Right forelimb (tissue), 1 donor: Measurements from ENCODE around the gene PCARE.

Source experiments
- DNase-seq: peaks from one replicate; pipeline ENCODE4 v3.0.0-alpha.2; 2018

PCARE gene

DNA sequence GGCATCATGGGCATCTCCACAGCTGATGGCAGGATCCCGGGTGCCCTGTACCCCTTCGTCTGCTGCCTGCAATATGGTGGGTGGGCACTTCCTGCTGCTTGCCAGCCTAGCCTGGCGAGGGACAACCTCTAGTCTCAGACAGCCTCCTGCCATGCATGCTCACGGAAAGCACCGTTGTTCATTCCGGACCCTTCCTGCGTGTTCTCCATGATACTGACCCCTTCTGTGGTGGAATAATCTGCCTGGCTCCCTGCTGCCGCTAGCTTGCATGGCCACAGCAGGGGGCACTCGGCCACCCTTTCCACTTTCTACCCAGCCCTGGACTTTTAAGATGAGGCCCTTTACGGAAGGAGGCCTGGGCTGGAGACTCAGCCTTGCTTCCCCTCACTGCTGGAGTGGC, 12.0 kb downstream of the PCARE start:
- peak; percentile 42 for DNase-seq

DNA sequence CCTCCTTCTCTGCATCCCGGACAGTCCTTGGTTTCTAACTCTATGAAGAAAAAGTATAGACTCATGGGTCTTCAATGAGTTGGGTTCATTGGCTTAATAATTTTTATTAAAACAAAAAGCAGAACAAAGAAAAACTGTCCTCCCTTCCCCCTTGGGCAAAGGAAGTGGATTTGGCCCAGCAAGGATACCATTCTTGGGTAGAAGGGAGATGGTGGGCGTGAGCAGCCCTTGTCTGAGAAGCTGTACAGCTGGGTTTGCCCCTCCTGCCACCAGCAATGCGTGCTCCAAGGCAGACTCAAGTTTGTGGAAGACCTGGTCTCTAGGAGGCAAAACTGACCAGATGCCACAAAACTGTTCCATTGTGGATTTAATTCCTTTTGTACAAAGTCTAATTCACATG, 12.7 kb downstream of the PCARE start:
- no peak for DNase-seq

DNA sequence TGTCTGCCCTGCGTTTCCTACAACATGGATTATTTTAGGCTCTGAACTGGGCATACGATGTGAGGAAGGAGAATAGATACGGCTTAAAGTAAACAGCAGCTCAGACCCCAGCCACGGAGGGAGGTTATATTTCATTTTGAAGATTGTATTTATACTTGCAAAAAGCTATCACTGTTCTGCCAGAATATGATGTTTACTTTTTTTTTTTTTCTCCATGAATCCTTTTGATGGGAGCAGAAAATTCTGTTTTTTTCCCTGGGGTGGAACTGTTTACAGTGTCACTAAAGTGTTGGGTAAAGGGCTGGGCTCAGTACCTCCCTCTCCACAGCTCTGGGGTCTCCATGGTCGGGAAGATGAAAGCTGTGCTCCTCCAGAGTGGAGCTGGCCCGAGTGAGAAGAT, 13.1 kb downstream of the PCARE start:
- peak; percentile 2 for DNase-seq

DNA sequence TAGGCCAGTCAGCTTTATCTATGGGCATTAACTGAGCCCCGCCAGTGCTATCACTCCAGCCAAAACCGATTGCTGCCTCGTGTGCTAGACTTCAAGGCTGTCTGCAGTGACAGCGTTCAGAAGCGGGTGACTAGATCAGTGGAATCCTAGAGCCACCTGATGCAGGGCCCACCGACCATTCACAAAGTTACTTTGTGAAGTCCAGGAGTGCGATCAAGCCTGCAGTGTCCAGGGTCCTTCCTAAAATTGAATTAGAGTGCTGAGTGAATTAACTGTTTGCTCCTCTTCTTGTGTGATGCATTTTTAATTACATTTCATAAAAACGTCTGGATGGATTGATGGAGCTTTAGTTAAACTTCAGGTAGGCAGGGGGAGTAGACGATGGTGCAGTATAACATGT, 13.9 kb downstream of the PCARE start:
- DNase-seq: no peak

DNA sequence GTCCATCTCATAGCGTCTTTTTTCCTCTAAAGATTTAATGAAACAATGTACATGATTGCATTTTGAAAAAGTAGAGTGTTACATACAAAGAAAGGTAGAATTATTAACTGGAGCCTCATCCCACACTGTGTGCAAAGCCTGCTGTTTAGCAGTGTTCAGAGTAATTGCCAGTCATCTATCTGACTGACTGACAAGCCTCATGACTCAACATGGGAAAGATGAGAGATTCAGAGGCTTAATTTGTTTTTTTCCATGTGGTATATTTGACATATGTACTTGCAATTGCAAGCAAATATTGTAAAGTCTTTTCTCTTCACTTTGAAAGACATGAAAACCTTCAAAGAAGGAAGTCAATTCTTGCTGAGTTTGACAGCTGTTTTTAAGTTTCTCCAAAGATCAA, 14.7 kb downstream of the PCARE start:
- DNase-seq: no peak

DNA sequence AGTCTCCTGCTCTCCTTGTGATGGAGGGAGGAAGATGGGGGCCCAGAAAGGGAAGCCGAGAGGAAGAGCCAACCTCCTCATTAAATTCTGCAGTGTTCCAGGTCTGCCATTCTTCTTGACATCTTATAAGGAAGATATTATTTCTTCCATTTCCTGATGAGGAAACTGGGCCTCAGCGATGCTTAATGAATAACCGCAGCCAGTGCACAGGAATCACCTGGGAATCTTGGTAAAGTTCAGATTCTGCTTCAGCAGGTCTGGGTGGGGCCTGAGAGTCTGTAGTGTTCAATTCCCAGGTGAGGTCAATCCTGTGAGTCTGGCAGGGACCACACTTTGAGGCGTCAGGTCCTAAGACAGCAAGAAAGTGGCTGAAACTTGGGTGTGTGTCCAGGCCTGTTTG, 17.3 kb downstream of the PCARE start:
- no peak for DNase-seq

DNA sequence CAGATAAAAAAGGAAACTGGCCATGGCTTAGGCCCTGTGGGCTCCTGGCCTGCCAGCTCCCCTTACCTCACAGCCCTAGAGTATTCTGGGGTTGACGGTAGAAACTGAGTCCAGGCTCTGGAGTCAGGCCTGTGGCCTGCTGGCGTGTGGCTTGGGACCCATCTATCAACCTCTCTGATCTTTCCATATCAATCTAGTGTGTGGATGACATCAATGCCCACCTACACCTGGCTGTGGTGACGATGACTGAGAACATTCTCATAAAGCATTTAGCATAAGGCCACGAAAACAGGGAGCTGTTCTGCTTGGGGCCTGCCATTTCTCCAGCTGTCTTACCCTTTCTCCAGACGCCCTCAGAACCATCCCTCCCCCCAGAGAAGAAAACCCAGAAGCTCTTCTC, 17.9 kb downstream of the PCARE start:
- no peak for DNase-seq

DNA sequence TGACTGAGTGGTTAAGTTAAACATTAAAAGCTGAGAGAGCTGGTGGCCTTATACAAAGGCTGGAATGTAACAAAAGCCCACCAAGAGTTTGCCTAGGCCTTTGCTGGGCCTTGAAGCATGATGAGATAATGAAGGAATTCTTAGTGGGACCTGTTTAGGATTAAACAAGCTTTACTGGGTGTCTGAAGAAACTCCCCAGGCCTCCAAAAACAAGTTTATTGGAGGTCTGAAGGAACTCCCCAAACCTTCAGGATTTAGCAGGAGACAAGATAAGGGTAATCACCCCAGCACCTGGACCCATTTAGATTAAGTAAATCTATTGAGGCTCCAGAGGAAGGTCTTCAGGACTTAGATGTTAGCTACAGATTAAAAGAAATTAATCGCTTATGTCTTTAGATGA, 18.7 kb downstream of the PCARE start:
- no peak for DNase-seq

DNA sequence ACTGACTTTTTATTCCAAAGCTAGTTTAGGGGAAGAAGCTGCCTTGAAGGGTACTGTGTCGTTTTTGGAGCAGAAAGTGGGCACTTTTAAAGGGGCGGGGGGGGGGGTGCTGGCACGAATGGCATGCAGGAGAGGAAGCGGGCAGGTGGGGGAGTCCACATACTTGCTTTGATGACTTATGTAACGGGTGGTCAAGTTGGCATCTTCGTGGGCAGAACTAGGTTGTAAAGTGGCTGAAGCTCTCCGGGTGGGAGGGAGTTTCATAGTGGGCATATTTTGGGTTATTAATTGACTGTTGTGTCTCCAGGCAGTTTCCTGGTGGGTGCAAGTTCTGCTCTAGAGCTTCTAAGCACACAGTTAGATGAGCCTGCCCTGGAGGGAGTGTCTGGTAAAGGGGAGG, 19.9 kb downstream of the PCARE start:
- no peak for DNase-seq

DNA sequence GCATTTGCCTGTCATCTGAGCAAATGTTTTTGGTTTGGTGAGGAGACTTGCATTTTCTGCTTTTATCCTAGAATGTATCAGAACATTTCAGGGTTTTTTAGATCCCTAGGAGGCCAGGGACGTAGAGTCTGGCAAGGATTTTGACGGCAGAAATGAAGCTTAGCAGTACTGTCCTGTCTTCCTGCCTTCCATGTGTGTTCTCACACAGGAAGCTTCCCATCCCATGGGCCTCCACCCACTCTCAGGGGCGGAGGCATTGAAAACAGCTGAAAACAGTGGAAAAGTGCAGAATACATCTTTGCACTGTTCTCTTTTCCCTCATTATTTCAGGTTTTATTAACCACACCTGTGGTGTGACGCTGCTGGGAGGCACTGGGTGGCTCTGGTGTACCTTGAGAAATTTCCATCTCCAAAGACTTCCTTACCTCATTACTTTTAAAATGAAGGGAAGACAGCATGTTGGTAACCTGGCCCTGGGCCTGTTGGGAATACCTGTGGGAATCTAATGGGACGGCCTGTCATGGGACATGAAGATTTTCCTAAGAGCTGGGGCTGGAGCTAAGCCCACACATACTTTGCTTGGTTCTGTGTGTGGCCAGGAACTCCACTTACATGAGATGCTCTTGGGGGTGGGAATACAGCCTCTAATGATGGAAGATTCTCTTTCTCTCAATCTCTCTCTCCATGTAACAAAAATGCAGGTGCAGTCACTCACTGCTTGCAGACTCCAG, 20.5 kb downstream of the PCARE start:
- DNase-seq: peak; percentile 38

DNA sequence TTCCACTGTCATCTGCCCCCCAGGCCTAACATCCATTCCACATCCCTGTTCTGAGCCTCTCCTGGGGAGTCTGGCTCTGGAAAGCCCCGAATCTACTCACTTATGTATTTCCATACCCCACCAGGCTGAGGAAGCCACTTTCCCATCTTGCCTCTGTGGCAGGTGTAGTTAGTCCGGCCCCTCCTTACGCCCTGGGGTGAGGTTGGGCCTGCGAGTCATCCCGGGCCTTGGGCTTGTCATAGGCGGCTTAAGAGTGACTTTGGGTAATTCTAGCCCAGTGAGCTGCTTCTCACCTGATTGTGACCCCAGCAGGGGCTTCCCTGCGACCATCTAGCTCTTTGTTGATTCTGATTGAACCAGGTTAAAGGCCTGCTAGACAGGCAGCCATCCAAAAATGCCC, 21.1 kb downstream of the PCARE start:
- no peak for DNase-seq

DNA sequence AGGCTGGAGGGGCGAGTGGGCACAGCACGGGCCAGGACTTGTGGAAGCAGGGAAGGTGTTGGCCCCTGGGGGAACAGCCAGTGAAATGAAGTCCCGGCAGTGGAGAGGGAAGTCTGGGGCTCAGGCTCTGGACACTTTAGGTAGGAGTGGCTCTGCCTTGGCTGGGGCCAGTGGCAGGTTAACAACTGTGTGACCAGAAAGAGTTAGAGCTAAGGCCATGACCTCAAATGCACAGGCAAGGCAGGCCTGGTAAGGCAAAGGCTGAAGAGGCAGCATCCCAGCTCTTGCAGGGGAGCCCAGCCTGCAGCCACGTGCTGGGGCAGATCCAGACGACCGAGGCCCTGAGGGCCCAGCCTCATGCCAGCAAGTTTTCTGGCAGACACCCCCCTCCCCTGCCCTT, 21.5 kb downstream of the PCARE start:
- no peak for DNase-seq

DNA sequence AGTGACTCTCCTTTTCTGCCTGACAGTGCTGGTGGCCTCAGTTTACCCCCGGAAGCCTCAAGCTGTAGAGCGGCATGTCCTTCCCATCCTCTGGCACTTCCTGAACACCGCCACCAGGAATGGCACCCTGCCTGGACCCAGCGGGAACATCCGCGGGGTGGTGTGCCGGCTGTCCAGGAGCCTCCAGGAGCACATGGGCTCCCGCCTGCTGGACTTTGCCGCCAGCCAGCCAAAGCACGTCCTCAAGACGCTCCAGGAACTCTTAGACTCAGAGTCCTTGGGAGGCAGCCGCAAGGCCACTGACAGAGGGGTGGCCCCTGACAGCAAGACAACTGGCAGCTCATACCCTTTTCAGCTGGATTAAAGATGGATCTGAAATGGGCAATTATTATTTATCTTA, 22.6 kb downstream of the PCARE start:
- no peak for DNase-seq

DNA sequence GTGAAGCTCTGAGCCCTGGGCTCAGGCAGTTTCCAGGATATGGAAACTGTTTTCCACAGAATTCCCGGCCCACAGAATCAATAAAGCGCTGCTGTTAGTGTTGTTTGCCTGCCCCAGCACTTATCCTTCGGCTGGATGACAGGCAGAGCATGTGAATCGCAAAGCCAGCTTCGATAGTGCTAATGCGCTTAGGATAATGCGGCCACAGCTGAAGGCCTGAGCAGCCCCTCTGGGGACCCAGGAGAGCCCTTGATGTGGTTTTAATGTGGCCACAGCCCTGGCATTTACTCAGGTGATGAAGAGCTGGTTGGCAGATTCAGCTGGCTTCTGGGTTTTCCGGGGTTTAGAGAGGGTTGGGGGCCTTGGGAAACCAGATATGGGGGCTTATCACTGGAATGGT, 23.7 kb downstream of the PCARE start:
- no peak for DNase-seq

DNA sequence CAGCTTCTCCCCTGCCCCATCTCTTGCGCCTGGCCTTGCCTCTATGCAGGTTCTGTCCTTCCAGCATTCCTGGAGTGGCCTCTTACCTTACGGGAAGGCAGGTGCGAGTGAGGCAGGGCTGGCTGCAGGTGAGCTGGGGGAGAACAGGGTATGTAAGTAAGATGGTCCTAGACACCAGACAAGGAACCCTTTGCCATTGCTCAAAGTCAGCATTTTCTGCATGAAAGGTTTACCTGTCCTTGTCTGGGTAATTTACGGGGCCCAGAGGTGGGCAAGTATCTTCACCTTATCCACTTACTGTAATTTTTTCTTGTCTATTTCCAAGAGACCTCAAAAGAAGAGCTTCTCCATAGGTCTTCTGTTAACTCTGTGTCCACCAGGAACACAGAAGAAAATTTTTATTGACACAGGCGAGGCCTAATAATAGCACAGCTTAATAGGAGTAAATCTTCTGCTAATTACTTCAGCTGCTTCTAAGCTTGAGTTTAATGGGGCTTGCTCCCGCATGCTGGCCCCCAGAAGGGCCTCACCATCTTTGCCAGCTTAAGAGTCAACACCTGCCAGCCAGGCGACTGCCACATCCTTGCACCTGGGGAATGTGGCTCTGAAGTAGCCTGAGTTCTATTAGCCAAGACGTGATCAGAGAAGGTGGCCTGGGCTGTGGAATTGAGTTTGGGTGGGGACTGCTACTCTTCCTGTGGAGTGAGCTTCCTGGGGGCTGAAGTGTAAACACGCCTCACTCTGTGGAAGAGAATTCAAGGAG, 27.1 kb downstream of the PCARE start:
- no peak for DNase-seq

DNA sequence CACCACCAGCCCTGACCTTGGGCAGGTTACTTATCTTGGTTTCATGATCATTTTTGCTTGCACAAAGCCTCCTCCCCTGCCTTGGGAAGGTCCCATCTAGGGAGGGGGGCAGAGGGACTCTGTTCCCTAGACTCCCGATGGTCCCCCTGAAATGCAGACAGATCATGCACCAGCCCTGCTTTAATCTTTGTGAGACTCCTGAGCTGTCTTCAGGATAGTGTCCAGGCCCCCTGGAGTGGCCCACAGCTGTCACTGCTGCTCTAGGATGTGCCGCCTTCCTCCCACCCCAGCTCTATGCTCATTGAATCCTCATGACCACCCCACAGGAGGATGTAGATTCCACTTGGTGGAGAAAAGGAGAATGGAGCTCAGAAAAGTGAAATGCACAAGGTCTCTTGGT, 28.0 kb downstream of the PCARE start:
- no peak for DNase-seq

DNA sequence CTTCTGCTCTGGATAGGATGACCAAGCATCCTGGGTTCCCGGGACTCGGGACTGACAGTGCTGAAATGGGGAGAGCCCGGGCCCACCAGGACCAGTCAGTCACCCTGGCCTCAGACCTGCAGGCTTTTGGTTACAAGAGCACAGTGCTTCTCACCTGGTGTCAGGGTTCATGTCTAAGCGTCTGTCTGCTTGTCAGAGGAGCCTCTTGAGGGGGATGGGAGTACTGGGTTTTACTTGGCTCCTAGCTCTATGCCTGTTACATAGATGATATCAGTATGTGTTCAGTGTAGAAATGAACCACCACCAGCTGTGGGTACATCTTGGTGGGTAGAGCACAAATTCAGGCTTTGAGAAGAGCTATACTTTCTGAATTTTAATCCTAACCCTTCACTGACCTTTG, 29.9 kb downstream of the PCARE start:
- no peak for DNase-seq

DNA sequence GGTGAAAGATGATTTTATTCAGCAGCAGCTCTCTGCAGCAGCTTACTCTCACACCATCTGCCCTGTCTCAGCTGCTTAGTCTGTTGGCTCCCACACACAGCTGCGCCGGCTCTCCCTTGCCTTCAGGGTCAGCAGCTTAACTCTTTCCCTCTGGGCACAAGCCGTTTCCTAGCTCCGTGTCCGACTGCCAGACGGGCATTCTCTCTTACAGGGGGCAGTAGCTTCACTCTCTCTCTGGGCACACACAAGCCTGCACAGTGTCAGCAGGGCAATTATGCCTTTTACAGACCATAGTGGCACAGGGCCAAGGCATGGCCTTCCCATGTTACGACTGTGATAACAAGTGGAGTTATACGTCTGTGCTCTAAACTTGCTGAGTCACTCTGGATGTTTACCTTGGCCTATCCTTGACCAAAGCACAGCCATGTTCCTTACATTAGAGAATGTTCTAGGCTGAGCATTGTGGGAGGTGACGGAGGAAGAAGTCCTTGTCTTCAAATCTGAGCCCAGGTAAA, 31.7 kb downstream of the PCARE start:
- no peak for DNase-seq

DNA sequence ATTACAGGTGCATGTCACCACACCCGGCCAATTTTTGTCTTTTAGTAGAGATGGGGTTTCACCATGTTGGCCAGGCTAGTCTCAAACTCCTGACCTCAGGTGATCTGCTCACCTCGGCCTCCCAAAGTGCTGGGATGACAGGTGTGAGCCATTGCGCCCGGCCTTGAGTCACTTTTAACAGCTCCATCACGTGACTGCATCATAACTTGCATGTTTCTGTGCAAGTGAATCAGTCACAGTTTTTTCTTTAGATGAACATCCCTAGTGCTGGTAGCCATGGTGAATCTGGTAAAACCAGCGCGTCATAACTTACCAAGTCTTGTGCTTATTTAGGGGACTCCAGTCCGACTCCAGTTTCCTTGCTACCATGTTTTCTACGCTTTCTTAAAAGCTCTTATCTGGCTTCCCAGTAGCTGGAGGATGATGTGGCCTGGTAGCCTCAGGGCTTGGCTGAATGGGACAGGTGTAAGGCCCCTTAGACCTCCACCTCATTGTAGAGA, 33.1 kb downstream of the PCARE start:
- DNase-seq: no peak

DNA sequence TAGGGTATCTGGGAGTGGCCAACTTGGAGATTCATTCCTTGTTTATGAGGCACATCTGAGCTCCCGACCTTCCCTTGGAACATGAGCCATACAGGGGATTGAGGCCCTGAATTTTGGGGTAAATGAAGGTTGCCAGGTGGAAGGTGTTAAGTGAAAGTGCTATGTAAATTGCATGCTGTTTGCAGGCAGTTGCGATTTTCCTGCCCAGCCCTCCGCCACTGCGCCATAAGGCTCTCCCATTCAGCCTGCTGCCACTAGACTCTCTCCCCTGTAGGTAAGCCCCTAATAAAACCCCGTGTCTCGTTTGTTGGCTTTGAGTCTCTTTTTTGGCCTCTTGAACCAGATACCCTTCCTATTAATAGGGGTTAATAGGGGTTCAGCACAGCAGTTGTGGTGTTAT, 33.8 kb downstream of the PCARE start:
- no peak for DNase-seq

DNA sequence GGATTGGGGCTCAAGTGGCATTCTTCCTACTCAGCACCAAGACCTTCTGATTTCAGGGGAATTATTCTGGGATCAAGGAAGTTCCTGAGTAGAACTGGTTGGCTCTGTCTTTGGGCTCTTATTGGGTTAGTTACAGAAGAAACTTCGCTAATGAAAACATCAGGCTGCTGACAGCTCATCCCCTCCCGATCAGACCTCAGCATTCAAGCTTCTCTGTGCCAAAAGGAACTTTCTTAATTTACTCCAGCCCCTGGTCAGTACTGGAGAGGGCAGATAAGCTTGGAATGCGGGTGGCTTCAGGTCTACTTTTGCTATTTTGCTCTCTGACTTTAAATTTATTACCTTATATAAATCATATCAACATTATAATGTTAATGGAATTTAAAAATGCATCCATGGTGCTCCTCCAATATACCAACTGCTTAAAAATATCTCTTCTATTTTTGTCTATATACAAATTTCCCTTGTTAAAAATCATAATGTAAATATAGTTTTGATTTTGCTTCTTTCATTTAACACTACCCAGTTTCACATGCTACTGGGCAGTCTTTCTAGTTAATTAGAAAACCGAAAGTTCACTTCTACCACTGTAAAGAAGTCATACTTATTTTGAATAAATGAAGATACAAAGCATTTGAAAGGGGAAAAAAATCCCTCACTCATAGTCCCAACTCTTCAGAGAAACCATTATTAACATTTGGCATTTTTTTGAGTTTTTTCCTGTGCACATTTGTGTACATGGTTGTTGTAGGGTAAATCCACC, 34.4 kb downstream of the PCARE start:
- DNase-seq: no peak

DNA sequence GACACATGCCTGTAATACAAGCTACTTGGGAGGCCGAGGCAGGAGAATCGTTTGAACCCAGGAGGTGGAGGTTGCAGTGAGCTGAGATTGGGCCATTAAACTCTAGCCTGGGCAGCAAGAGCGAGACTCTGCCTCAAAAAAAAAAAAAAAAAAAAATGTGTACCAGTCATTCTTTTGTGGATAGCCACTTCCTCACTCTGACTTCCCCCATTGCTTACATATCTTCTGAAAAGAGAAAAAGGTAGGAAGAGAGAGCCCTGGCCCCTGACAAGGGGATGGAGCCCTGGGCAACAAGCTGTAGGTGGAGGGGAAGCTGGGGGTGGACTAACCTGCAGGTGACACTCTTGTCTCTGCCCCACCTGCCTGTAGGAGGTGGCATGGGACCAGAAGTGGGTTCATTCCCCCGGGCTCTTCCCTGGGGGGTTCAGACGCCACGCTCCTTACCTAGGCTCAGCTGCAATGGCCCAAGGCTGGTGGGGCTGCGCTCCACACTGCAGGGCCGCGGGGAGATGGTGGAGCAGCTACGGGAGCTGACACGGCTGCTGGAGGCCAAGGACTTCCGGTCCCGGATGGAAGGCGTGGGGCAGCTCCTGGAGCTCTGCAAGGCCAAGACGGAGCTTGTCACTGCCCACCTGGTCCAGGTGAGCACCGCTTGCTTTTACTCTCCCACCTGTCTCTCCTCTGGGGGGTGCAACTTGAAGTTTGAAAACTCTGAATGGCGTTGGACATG, 39.1 kb downstream of the PCARE start:
- DNase-seq: no peak

DNA sequence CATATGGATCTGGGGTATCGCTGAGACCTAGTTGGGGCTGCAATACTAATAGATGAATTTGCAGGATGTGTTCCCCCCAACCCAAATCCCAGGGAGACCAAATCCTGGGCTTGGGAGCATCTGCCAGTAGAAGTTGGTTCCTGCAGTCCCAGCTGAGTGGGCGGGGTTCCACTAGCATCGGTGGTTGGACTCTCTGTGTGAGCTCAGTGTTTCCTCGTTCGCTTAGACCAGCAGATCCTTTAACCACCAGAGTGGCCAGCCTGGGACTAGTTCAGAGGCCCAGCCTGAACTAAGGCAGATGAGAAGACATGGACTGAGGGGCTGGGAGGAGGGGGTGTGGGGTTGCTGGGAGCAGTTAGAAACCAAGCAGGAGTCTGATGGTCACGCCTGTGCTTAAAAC, 40.7 kb downstream of the PCARE start:
- DNase-seq: no peak
